HS-5 (cell line): ENCODE measurements around the gene TIPARP.
"Not testable (repeated sequence)": the region's sequence is repeated elsewhere in the genome, so short reads cannot be mapped to it uniquely, and the experiment has no call there.

Experiments
- DNase-seq: peaks from one replicate; pipeline ENCODE4 v3.0.0-alpha.2; 2012; ENCODE audit warnings: low read depth

TIPARP gene

DNA sequence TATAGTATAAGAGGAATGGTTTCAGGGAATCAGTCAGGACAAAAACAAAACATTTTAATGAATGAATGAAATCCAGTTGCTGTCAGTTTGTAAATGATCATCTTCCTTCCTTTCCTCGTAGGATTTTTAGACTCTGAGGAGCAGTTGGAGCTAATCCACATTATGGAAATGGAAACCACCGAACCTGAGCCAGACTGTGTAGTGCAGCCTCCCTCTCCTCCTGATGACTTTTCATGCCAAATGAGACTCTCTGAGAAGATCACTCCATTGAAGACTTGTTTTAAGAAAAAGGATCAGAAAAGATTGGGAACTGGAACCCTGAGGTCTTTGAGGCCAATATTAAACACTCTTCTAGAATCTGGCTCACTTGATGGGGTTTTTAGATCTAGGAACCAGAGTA lies 3.1 kb downstream of the TIPARP start:
- no peak for DNase-seq

DNA sequence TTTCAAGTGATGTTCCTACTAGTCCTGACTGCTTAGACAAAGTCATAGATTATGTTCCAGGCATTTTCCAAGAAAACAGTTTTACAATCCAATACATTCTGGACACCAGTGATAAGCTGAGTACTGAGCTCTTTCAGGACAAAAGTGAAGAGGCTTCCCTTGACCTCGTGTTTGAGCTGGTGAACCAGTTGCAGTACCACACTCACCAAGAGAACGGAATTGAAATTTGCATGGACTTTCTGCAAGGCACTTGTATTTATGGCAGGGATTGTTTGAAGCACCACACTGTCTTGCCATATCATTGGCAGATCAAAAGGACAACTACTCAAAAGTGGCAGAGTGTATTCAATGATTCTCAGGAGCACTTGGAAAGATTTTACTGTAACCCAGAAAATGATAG lies 3.8 kb downstream of the TIPARP start:
- no peak for DNase-seq

DNA sequence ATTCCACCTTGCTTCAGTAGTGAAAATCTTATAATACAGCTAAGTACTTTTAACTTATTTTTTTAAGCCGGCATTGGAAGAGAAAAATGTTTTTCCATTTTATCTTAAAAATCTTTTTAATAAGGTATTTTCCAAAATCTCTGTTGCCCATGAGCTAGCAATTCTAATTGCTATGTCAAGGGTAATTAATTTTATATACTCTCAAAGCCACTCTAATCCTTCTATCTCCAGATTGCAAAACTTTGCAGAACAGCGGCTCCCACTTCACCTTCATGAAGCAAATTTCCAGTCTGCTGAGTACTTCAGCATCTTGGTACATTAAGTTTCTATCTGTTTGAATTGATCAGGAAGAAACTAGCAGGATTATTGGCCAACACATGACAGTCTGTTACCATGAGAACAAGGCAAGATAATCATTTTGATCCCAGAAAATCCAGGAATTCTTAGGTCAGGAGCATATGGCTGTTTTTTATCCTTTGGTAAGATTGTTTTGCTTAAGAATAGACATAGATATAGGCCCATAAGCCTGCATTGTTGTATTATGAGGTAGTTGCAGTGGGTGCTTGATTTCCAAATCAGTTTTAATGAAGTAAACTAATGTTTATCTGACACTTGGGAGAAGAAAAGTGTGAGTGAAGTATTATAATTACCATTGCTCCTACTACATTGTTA lies 6.0 kb downstream of the TIPARP start:
- no peak for DNase-seq

DNA sequence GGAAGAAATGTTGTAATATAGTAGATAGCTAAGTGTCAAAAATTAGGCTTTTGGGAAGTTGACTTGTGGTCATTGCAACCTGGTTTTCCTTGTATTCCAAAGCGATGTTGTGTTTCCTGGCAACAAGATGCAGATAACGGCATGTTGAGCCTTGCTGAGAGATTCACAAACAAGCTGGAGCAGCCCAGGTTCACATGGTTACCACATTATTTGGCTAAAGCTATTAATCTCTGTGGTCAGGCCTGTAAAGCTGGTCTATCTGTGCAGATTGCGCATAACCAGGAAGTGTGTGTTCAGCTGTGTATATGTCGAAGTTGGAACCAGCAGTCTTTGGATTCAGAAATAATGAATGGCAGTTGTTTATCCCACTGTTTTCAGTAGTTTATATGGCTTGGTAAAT lies 6.6 kb downstream of the TIPARP start:
- DNase-seq: peak; percentile 31

DNA sequence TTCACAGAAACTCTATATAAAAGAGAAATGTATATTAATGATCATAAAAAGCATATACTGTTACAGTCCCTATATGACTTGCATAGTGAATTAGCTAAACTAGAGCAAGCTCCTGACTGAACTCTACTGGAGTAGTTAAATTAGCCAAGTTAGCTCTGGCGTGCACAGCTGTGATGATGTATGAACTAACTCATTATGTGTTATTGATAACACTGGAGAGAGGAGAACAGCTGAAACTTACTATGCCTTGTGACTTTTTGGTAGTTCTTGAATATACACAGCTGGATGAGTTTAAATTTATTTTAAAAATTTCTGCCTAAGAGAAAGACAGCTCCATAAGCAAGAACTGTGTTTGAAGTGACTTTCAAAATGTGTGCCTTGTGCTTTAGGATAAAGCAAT lies 8.1 kb downstream of the TIPARP start:
- no peak for DNase-seq

DNA sequence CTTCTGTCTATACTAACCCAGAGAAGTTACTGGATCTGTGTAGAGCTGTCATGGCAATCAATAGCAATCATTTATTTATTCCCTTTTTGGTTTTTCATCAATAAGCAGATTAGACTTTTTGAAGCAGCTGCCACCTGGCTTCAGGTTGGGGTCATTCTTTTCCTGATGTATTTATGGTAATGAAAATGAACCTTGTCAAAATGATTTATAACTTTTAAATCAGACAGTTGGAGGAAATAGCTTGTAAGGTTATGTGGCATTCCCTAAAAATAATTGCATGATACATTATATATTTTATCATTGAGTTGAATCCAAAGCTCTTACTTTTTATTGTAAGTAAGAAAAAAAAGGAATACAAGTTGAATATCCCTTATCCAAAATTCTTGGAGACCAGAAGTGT lies 8.6 kb downstream of the TIPARP start:
- DNase-seq: no peak

DNA sequence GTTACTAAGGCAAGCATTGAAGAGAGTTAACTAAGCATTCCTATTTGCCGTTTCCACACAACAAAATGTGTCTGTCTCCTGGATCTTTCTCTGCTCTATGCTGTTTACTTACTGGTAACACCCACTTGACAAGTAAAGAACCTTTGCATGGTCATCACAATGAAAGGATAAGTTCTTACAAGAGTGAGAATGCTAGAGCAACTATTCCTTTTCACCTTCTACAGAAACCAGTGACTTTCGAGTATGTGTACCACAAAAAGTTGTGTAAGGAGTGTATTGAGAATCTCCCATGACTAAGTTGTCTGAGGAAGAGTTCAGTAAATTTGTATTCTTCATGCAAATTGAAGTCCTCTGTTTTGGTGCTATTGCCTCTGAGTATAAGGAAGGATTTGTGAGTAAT lies 10.8 kb downstream of the TIPARP start:
- peak; percentile 28 for DNase-seq

DNA sequence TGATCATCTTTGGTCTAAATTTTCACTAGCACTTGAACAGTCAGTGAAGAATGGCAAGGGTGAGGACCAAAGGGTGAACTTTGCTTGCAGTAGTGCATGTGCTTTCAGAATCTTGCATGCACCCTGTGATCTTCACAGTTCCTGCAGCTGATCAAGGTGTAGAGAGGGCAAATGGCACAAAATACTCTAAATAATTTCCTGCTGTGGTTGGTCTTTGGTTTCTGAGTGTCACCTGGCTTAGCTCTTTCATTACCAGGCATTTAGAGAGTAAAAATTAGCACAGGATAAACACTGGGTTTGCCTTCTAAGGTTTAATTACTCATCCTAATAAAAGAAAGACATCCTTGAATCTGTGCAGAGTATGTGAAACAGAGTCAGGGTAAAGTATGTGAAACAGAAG lies 11.4 kb downstream of the TIPARP start:
- no peak for DNase-seq

DNA sequence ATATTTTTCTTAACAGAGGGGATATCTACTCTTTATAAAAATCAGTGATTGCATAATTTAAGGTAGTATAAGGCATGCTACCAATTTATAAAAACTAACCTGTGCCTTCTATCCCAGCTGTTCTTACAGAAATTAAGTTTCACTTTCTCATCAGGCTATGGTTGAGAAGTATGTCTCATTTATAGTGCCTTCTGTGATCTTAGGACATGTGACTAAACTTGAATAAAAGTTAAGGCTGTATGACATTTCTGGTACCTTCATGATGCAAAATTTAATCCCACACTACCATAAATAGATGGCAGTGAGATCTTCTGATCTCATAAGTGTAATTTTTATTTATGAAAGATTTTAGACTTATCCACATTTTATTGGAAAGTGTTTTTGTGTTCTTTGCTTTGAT lies 12.6 kb downstream of the TIPARP start:
- no peak for DNase-seq

DNA sequence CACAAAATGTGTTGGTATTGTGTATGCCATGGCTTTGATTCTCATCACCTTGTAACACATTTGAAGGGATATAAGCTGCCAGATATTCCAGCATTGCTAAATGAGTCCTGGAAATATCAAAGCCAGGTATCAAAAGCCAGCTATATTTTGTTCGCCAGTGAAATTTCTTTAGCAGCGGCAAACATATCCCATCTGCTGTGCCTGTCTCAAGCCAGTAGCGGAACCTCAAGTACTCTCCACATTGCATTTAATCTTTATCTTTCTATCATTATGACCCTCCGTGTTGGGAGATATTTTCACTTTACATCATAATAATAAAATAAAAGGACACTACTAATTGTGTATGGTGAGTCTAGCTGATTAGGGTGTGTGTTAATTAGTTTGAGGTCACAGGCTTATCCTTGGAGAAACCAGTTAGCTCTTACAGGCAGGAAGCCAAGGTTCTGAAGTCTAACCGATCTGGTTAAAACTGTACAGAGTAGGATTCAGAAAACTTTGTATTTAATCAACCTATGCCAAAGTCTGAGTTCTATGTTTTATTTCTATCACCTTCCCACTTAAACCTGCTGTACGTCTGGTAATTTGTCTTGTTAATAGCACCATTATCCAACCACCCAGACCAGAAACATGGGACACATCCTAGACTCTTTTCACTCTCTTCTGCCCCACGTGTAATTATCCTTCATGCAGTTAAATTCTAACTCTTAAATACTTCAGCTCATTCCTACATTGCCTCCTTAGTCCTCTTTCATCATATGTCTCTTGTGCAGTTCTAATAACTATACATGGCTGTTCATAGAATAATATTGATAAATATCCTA lies 14.5 kb downstream of the TIPARP start:
- no peak for DNase-seq

DNA sequence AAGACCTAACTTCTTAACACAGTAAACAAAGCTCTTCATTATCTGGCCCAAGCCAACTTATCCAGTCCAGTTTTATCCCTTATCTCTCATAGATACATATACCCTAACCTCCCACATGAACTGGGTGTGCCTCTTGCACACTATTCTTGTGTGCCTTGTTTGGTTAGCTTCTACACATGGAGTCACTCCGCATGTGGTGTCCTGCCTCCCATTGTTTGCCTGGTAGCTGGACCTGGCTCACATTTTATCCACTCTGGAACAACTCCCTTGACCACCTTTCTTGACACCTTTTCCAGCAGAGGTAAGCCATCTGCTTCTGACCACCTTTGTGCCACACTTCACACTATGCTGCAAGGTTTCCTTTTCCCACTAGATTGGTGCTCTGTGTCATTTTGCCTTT lies 15.2 kb downstream of the TIPARP start:
- no peak for DNase-seq

DNA sequence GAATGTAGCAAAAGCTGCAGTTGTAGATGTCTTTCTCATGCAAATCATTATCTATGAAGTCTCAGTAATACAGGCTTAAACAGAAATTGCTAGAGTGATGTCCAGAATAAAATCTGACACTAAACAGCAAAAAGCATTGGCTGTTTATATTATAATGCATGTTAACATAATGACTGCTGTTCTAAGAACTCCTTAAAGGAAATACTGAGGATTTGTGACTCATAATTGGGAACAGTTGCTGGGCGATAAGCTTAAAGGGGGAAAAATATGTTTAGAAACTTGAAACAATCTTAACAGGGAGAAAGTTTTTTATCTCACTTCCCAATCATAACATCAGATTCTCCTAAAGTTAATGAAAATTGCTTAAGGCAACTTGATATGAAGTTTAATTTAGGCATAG lies 17.5 kb downstream of the TIPARP start:
- peak; percentile 68 for DNase-seq

DNA sequence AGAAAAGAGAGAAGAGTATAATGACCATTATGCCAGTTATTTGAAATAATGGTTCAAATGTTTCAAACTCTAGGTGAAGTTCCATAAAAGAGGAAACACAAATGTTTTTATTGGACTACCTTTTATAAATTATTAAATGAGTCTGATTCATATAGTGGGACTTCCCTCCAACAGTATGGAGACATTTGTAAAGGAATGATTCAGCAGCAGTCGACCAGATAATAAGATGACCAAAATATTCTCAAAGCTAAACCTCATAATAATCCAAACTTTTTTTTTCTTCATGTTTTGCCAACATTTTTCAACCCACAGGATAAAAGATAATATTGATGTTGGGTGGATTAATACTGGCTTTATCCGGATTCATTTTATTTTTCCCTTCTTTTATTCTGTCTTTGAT lies 18.8 kb downstream of the TIPARP start:
- DNase-seq: peak; percentile 34

DNA sequence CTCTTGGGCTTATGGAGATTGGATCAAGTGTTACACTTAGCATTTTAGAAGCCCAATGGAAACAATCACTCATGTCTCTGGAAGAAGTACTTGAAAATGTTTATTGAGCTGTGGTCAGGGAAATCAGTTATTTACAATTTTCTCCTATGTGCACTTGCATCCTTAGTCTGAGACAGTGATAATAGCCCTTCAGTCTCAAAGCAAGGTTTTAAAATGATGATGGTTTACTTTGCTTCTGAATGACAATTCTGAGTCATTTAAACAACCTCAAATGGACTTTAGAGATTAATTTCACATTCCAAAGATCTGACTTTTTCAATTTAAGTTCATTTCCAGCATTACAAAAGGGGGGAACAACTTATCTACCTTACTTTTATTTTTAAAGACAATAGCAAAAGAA lies 20.1 kb downstream of the TIPARP start:
- DNase-seq: peak; percentile 18

DNA sequence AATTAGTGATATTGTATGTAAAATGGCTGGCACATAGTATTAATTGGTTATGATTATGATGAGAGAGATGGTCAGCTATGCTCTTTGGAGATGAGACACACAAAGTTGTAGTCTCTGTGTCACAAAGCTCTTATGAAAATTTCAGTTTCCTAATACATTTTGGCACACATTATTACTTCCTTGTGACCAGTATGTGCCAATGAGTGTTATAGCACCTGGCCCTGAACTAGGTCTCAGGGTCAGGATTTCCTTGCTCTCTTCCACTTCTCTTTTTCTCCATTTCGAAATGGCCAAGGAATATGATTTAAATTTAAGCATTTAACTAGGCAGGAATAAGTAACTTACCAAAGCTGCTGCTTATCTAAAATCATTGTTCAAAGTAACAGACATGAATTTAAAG lies 28.0 kb downstream of the TIPARP start:
- DNase-seq: no peak

DNA sequence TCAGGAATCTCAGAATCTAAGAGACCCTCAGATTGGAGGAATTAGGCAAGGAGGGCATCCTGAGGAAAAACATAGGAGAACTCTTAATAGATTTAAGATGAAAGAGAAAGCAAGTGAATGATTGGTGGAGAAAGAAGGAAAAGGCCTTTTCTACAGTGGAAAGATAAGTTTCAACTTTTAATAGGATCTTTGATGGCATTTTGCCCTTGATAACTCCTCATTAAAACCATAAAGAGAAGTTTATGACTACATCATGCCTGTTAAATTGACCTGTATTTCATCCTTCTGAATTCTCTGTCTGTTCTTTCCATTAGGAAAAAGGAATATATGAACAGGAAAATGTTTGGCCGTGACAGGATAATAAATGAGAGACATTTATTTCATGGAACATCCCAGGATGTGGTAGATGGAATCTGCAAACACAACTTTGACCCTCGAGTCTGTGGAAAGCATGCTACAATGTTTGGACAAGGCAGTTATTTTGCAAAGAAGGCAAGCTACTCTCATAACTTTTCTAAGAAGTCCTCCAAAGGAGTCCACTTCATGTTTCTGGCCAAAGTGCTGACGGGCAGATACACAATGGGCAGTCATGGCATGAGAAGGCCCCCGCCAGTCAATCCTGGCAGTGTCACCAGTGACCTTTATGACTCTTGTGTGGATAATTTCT lies 30.1 kb downstream of the TIPARP start:
- no peak for DNase-seq

DNA sequence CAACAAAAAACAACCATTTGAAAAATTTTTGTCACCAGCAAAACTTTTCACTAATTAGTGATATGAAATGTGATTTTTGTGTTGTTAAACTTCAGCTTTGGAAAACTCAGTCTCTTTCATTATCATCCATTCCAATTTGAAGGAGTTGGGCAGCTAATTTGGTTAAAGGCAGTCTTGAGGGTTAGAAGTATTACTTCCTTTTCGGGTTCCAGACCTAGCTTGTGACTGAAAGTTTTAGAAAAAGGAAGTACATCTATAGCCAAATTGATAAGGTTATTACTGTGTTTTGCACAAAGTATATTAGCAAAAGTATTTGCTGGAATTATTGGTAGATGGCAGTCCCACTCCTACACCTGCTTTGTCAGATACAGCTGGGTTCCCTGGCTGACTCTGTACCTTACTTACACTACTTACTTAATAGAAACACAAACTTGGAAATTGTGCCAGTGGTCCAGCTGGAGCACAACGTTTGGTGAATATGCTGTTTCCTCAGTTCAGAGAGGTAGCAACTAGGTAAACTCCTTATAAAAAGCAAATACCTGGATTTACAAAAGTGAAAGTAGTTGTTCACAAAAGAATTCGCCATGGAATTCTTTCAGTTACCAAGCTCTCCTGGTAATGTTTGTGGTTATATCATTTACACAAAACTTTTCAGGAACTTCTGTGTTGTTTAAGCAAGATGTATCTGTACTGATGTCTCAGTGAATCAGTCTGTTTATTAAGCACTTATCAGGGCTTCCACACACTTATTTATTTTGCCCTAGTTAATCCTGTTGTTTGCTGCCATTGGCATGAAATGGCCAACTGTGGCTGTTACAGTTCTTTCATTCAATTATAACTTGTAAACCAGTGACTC lies 31.6 kb downstream of the TIPARP start:
- DNase-seq: no peak

DNA sequence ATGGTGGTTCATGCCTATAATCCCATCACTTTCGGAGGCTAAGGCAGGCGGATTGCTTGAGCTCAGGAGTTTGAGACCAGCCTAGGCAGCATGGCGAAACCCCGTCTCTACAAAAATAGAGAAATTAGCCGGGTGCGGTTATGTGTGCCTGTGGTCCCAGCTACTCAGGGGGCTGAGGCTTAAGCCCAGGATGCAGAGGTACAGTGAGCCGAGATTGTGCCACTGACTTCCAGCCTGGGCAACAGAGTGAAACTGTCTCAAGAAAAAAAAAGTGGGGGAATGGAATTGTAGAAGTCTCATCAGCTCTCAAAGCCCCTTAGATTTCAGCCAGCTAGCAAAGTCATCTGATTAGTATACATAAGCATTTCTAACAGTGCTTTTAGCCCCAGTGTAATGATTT lies 33.2 kb downstream of the TIPARP start:
- no peak for DNase-seq

DNA sequence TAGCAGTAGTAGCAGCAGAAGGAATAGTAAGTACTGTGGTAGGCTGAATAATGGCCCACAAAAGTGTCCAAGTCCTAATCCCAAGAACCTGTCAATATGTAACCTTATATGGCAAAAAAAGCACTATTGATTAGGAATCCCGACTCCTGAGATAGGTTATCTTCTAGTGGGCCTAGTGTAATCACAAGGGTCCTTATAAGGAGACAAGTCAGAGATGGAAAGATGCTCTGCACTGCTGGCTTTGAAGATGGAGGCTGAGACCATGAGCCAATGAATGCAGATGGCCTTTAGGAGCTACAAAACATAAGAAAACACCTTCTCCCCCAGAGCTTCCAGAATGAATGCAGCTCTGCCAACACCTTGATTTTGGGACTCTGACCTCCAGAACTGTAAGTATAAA lies 36.0 kb downstream of the TIPARP start:
- no peak for DNase-seq

DNA sequence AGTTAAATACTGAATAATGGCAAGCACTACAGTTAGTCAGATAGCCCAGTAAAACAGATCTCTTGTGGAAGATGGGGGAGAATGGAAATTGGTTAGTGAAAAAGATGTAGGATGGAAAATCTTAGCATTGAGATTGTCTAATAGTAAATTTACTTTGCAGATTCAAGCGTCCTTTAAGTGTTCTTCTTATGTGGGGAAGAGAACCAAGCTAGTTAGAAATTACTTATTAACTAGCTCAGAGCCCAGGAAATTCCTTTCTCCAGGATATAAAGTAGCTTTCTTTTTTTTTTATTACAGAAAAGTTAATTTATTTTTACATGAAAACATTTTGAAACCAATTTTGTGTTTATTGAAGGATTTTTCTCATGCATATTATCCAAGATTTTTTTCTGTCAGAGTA lies 36.7 kb downstream of the TIPARP start:
- no peak for DNase-seq

DNA sequence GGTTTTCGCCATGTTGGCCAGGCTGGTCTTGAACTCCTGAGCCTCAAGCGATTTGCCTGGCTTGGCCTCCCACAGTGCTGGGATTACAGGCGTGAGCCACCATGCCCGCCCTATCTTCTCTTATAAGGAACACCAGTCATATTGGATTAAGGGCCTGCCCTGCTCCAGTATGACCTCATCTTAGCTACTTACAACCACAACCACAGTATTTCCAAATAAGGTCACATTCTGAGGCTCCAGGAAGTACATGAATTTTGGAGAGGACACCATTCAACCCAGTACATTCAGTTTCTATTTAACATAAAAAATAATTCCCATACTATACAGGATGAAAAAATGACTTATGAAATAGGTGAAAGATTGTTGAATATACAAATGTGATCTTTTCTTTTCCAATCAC lies 37.6 kb downstream of the TIPARP start:
- not testable (repeated sequence) for DNase-seq

DNA sequence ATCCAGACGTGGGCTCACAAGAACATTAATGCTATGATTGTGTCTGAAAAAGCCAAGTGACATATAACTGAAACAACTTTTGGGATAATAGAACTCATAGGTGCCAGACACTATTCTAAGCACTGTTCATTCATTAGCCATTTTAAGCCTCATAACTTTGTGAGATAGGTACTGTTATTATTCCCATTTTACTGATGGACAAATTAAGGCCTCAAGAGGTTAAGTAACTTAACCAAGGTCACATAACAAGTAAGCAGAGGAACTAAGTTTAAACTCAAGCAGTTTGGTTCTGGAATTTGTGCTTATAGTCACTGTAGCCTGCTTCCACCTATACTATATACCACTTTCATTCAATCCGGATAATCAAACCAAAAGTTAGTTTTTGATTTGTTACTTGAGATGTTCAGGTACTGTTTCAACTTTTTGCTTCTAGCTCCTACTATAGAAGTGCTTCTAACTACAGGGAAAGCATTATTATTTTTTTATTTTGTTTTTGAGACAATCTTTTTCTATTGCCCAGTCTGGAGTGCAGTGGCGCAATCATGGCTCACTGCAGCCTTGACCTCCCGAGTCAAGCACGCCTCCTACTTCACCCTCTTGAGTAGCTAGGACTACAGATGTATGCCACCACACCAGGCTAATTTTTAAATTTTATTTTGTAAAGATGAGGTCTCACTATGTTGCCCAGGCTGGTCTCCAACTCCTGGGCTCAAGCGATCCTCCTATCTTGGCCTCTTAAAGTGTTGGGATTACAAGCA lies 41.9 kb downstream of the TIPARP start:
- no peak for DNase-seq
